Glutamatergic neuron (in vitro differentiated cells): ENCODE measurements around the gene DEDD2. TPM values are rescaled to one million over a fixed set of nuclear protein-coding genes. Genes with fewer than 3 reads are reported as not detected.

ENCODE experiments used
- DNase-seq: peaks from one replicate; pipeline ENCODE4 v3.0.0; 2022
- H3K27ac Mint-ChIP-seq: one replicate; pipeline ENCODE4 v1.8.0; 2020; ENCODE audit warnings: mild to moderate bottlenecking, mixed read lengths, inconsistent platforms; ENCODE audit not compliant: unreplicated experiment
- H3K27me3 Mint-ChIP-seq: one replicate; pipeline ENCODE4 v1.8.0; 2020; ENCODE audit warnings: mild to moderate bottlenecking, moderate library complexity, mixed read lengths, inconsistent platforms; ENCODE audit not compliant: unreplicated experiment
- H3K36me3 Mint-ChIP-seq: one replicate; pipeline ENCODE4 v1.8.0; 2020; ENCODE audit warnings: mild to moderate bottlenecking, mixed read lengths, inconsistent platforms; ENCODE audit not compliant: unreplicated experiment
- H3K4me1 Mint-ChIP-seq: one replicate; pipeline ENCODE4 v1.8.0; 2020; ENCODE audit warnings: mild to moderate bottlenecking, low read depth, mixed read lengths, inconsistent platforms; ENCODE audit not compliant: unreplicated experiment
- H3K4me3 Mint-ChIP-seq: one replicate; pipeline ENCODE4 v1.8.0; 2020; ENCODE audit warnings: mild to moderate bottlenecking, mixed read lengths, inconsistent platforms; ENCODE audit not compliant: unreplicated experiment
- H3K9me3 Mint-ChIP-seq: one replicate; pipeline ENCODE4 v1.8.0; 2020; ENCODE audit warnings: mild to moderate bottlenecking, moderate library complexity, mixed read lengths, inconsistent platforms; ENCODE audit not compliant: unreplicated experiment
- CTCF ChIP-seq: fragments of 200-600 bp; sonication (generic); IDR thresholded peaks from one replicate; pipeline ENCODE4 v1.5.0; 2021; ENCODE audit not compliant: partially characterized antibody, unreplicated experiment
- total RNA-seq: library from RNA; stranded (reverse); fragmentation: NEBNext Ultra II Directional; extraction: Animal tissue kit (Norgen Biotek cat#: 25700); gene quantifications from one replicate; pipeline ENCODE4 v1.2.1, GENCODE V29; 2021; ENCODE audit not compliant: unreplicated experiment

The DEDD2 gene
- total RNA-seq, 1 donor from 2014 or later = 30.7 TPM

- DNase-seq = no peak
- TF ChIP-seq CTCF = no peak
- Mint-ChIP-seq H3K9me3 (peaks cover 4% of the 10 kb centered on the region), H3K4me3 (no peak overlapping the region), H3K27ac (no peak overlapping the region), H3K4me1 (no peaks in the 10 kb centered on the region), H3K36me3 (peaks cover 12% of the 10 kb centered on the region), H3K27me3 (peaks cover 5% of the 10 kb centered on the region)
Measured at GRCh38 chr19:42206871-42207755, 10.4 kb downstream of the DEDD2 start.

DNA sequence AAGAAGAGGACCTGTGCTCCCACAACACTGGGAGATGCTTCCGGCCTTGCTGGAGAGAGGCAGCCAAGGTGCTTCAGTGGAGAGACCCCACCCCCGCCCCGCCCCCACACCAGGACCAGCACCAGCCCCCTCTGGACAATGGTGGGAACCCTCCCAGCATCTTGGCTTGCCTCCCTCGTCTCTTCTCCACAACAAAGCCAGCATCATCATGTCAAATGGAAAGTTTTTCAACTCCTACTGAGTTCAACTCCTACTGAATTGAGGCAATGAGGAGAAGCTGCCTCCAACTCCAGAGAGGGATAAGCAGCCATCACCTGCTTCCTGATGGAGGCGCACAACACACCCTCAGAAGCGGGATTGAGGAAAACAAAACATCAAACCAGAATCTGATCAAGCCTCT, 12.8 kb downstream of the DEDD2 start:
- Mint-ChIP-seq H3K4me3 (no peak overlapping the region), H3K9me3 (peaks cover 6% of the 10 kb centered on the region), H3K27me3 (peaks cover 7% of the 10 kb centered on the region), H3K36me3 (peaks cover 12% of the 10 kb centered on the region), H3K27ac (no peak overlapping the region), H3K4me1 (no peaks in the 10 kb centered on the region)
- DNase-seq = no peak
- TF ChIP-seq CTCF = no peak

GRCh38 chr19:42203700-42204099, 13.8 kb downstream of the DEDD2 start:
- H3K27ac Mint-ChIP-seq = no peak overlapping the region

DNA sequence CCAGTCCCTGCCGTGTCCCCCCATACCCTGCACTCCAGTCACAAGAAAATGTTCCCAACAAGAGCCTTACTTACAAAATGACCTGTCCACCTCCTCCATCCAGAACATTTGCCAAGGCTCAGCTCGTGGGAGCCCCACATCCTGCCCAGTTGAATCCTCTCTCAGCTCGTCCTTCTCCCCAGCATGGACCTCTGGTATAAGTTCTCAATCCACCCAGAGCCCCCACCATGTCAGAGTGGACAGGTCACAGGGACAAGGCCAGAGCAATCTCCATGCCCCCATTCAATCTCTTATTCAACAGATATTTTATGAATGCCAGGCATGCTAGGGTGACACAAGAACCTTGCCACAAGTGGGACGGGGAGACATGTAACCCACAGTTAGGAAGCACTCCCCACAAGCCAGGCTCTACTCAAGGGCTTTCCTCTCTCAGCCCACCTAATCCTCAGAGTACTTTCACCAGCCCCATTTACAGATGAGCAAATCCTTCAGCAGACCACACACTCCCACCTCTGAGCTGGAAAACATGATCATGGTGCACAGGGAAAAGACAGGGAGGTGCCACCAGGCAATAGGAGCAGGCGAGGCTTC, 15.1 kb downstream of the DEDD2 start:
- Mint-ChIP-seq H3K36me3 (peaks cover 8% of the 10 kb centered on the region), H3K27me3 (peaks cover 5% of the 10 kb centered on the region), H3K4me3 (no peak overlapping the region), H3K9me3 (peaks cover 7% of the 10 kb centered on the region), H3K27ac (no peak overlapping the region), H3K4me1 (no peaks in the 10 kb centered on the region)
- DNase-seq = no peak
- TF ChIP-seq CTCF = no peak

More at GRCh38 chr19:42203700-42204099, 13.8 kb downstream of the DEDD2 start:
- Mint-ChIP-seq H3K9me3 (peaks cover 4% of the 10 kb centered on the region), H3K4me1 (no peaks in the 10 kb centered on the region), H3K4me3 (no peak overlapping the region), H3K27me3 (peaks cover 7% of the 10 kb centered on the region), H3K36me3 (peaks cover 12% of the 10 kb centered on the region)
- DNase-seq = no peak
- TF ChIP-seq CTCF = no peak
